ENCODE results near the gene GAB2.
"Not testable (repeated sequence)": the region's sequence is repeated elsewhere in the genome, so short reads cannot be mapped to it uniquely, and the experiment has no call there.

The GAB2 gene, protein sequence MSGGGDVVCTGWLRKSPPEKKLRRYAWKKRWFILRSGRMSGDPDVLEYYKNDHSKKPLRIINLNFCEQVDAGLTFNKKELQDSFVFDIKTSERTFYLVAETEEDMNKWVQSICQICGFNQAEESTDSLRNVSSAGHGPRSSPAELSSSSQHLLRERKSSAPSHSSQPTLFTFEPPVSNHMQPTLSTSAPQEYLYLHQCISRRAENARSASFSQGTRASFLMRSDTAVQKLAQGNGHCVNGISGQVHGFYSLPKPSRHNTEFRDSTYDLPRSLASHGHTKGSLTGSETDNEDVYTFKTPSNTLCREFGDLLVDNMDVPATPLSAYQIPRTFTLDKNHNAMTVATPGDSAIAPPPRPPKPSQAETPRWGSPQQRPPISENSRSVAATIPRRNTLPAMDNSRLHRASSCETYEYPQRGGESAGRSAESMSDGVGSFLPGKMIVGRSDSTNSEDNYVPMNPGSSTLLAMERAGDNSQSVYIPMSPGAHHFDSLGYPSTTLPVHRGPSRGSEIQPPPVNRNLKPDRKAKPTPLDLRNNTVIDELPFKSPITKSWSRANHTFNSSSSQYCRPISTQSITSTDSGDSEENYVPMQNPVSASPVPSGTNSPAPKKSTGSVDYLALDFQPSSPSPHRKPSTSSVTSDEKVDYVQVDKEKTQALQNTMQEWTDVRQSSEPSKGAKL

DNA sequence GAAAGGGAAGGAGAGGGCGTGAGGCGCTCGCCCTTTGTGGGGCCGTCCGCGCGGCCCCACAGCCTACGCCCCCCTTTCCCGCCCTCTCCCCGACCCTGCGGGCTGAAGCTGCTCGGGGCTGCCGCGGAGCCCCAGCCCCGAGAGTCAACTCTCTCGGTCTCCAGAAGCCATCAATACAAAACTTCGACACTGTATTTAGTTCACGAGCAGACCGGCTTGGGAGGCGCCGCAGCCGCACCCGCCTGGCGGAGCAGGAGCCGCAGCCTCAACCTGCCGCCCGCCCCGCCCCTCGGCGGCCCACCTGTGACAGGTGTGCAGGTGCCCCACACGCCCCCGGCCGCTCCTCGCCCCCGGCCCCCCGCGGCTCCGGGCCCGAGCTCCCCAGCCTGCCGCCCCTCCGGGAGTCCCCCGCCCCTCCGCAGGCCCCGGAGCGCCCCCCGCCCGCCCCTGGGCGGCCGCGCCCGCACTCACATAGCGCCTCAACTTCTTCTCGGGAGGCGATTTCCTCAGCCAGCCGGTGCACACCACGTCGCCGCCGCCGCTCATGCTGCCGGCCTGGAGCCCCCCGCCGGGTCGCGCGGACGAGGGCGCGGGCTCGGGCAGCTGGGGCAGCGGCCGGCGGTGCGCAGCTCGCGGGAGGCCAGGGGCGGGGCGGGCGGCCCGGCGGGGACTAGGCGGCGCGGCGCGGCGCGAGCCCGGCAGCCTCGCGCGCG is at the start of gene GAB2:
Gene GAB2, minus strand, starts transcription at position 646 of the 713 bp plus-strand sequence. Its CDS starts 100 bp downstream, at position 546.
- no peak for DNase-seq

DNA sequence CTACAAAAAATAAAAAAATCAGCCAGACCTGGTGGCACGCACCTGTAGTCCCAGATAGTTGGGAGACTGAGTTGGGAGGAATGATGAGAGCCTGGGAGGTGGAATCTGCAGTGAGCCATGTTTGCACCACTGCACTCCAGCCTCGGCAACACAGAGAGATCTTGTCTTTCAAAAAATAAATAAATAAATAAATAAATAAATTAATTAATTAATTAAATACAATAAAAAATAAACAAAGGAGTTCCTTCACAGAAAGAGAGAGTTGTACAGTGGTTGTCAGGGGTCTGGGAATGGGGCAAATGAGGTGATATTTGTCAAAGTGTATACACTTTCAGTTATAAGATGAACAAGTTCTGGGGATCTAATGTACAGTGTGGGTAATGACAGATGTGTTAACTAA is 49.8 kb upstream of the GAB2 start:
- DNase-seq, result no peak

GRCh38 chr11:78465169-78465942 is 47.7 kb upstream of the GAB2 start:
- DNase-seq, result peak; percentile 29

DNA sequence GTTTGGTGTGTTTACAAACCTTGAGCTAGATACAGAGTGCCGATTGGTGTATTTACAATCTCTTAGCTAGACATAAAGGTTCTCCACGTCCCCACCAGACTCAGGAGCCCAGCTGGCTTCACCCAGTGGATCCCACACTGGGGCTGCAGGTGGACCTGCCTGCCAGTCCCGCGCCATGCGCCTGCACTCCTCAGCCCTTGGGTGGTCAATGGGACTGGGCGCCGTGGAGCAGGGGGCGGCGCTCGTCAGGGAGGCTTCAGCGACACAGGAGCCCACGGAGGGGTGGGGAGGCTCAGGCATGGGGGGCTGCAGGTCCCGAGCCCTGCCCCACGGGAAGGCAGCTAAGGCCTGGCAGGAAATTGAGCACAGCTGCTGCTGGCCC is 47.2 kb upstream of the GAB2 start:
- not testable (repeated sequence) for DNase-seq

- DNase-seq, result no peak
Observed at GRCh38 chr11:78460471-78460870, 42.9 kb upstream of the GAB2 start.

GRCh38 chr11:78459738-78460137 is 42.1 kb upstream of the GAB2 start:
- DNase-seq, result no peak

DNA sequence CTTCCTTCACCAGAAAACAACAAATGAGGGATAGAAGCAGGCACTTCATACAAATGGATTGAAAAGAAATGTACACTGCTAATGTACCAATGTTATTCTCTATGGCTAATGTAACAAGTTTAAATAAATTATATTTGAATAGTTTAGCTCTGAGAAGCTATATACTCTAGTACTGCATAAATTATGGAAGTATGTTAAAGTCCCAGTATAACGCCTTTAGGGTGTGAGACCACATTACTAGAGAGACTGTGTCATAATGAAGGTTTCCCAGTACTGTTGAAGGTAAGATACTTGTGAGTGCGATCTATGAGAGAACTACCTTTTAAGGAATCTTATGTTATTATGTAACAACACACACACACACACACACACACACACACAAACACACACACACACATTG is 39.8 kb upstream of the GAB2 start:
- DNase-seq, result no peak

DNA sequence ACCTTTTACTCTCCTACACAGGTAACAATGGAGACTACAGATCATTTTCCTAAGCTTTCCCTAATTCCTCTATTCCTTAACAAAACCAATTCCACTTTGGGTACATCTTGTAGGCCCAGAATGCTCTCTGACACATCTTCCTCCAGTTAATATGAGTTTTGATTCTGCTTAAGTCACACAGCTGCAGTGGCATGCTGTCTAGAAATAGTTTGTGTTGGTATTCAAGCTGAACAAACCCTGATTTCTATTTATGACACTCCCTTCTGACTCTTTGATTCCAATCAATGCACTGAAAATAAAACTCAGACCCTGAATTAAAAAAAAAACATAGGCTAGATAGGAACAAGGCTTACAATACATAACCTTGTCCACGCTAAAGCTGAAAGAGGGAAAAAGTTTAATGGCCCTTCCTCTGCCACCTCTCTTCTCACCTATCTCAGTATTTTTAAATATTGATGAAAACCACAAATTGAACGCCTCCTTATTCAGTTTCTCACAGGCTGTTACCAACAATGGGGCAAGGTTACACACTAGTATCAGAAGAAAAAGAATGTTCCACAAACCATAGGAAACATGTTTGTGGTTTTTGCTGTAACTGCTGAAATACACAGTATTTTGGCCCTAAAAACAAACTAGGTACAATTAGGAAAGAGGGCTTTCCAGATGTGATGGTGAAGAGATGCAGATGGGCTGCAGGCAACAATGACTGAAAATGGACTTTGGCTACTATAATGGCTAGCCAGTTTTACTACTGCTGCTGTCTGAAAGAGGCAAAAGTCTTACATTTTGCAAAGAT is 35.7 kb upstream of the GAB2 start:
- no peak for DNase-seq

DNA sequence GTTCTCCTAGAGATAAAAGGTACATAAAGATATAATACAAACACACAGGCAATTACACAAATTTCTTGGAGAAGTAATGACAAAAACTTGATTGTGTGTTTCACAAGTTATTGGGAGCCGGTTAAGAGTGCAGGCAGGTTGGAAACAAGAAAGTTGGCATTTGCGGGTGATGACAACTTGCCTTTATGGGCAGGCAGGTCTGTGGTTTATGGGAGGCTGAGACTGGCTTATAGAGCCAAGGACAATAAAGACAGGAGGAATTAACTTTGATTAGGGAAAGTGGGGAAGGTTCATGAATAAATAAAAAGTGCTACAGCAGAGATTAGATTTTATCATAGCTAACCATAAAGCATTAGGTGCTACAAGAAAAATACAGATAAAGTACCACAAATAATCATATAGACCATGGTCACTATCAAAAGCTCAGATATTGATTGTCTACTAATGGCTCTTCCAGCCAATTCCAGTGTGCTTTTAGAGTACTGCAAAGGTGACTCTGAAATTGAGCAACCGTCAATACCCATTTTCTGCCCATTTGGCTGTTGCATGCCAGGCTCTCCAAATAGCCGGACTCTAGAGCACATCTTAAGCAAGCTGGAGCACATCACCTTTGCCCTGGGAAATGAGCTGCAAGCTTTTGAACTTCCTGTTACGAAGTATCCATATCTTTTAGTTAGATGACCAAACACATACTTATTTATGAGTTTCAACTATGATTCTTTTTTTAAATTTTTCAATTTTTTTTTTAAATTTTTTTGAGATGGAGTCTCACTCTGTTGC is 33.9 kb upstream of the GAB2 start:
- no peak for DNase-seq

GRCh38 chr11:78450866-78451265 is 33.2 kb upstream of the GAB2 start:
- DNase-seq, result no peak

DNA sequence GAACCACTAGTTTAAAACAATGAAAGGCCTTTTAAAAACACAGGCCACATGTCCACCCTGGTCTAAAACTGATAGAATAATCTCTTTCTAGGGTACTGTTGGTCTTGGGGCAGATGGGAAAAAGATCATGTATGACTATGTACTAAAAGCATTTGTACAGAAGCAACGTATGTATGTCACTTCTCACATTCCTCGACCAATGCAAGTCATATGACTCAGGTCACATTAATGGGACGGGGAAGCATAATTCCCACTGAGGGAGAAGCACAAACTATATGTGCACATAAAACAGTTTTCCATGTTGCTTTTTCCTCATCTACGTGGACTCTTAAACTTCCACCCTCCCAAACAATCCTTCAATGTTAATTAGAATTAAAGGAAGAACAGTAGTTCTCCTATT is 32.2 kb upstream of the GAB2 start:
- DNase-seq, result no peak

DNA sequence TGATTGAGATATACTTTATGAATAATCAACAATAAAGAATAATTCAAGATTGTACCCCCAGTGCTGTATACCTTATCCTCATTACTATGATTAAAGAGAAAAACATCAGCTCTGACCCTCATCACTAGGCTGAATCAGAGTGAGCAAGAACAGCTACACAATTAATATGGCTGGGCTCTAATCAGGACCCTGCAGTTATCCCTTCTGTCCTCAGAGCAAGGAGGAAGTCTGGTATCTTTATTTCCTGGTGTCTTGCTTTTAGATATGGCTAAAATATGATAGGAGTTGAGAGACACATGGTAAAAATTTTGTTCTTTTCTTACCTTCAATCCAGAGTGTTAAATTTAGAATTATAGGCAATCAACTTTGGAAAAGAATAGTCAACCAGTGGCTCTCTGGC is 28.6 kb upstream of the GAB2 start:
- DNase-seq, result no peak

- DNase-seq, result no peak
Observed at GRCh38 chr11:78444726-78445125, 27.1 kb upstream of the GAB2 start.

DNA sequence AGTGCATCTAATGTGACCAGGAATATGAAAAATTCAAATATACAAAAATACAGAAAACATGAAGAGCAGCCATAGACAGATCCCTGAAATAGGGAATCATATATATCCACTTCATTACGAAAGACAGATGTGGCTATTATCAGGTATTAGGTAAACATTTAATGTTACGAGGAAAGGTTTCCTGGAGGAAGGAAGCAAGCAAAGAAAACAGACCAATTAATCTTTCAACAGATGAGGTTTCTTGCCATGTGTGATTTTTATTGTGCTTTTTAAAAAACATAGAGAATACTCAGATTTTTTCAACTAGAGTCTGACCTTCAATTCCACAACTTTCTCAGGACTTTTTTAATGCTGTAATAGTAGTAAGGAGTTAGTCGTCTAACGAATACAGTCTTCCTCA is 24.3 kb upstream of the GAB2 start:
- no peak for DNase-seq

DNA sequence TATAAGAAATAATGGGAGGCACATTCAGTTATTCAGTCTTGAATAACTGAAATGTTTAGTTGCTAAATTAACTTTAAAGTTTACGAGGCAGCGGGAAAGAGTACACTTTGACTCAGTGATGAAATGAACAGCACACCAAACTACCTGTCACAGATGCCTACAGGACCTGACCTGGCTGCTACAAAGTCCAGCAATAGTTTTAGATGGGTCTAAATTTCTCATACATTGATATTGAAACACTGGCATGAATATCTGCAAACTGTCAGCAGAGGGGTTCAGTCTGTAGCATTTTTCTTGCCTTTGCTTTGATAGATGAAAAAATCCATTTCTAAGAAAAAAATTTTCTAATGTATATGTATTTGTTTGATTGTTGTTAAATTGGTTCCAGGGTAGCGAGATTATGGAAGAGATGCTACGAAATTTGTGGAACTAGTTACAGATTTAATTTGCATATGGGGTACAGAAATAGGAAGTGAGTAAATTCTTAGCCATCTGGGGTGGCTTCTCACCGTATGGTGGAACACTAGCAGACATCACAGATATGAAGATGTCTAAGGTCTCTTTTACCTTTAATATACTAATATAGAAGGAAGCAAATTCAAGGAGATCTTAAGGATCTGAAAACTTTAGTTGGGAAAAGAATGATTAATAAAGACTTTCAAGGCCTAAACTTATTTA is 20.8 kb upstream of the GAB2 start:
- DNase-seq, result no peak

GRCh38 chr11:78432956-78433355 is 15.3 kb upstream of the GAB2 start:
- DNase-seq, result no peak

DNA sequence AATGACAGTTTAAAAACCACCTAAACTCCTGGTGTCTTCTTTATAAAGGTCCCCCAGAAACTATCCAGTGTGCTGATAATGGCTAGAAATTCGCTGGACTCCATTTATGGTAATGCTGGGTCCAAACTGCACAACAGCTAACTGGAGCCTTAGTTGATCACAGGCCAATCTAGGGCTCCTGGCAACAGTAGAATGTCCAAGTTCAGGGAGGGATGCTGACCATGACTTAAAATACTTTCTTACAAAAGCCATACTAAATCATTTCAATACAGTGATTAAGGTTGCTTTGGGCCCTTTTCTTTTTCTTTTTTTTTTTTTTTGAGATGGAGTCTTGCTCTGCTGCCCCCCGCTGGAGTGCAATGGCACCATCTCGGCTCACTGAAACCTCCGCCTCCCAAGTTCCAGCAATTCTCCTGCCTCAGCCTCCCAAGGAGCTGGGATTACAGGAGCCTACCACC is 14.5 kb upstream of the GAB2 start:
- peak; percentile 6 for DNase-seq

DNA sequence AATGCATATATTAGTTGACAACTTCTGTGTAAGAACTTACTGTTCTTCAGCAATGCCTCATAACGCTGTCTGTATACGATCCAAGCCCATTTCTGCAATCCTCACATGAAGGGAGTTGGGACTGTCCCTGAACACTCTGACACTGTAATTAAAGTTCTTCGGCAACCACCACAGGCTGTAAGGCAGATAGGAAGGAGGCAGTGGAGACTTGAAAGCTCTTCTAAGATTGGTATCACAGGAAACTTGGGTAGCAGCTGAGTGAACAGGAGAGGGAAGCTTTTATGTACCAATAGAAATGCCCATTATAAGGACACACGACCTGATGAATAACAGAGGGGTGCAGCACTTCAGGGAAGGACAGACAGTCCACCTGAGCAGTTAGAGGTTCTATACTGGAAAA is 12.0 kb upstream of the GAB2 start:
- DNase-seq, result no peak

DNA sequence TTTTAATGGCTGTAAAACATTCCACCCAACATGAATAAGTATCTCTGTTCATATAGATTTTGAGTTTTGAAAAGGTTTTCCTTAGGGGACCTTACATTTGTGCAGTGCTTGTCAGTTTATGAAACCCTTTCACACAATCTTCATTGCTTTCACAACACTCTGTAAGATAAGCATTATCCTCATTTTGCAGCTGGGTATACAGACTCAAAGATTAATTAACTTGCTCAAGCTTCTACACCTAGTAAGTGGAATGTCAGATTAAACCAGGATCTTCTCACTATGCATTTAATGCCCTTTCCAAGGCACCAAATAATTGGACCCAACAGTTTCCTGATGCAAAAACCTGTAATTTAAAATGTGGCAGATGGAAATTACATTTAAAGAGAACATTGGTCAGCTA is 11.6 kb upstream of the GAB2 start:
- DNase-seq, result no peak

DNA sequence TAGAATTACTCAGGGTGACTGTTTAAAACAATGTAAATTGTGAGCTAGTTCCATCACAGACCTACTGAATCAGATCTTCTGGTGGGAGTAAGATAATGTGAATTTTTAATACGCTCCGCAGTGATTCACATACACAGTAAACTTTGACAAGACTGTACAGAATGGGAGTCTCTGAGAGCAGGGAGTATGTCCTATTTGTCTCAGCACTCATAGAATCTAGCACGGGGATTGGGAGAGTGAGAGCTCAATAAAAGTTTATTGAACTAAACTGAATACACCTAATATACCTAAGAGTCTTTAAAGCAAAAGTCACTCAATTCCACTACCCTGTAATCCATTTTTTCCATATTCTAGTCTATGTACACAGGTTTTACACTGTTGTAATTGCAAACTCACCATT is 11.2 kb upstream of the GAB2 start:
- DNase-seq, result no peak

GRCh38 chr11:78428266-78428636 is 10.6 kb upstream of the GAB2 start:
- DNase-seq, result no peak

Data from NCI-H2029 (cell line).